ENCODE measurements around the gene GOLGB1. TPM values are rescaled to one million over a fixed set of nuclear protein-coding genes. Genes with fewer than 3 reads are reported as not detected.

GOLGB1 gene
- polyA plus RNA-seq, 1 donor from 2014 or later: 30.2 TPM

DNA sequence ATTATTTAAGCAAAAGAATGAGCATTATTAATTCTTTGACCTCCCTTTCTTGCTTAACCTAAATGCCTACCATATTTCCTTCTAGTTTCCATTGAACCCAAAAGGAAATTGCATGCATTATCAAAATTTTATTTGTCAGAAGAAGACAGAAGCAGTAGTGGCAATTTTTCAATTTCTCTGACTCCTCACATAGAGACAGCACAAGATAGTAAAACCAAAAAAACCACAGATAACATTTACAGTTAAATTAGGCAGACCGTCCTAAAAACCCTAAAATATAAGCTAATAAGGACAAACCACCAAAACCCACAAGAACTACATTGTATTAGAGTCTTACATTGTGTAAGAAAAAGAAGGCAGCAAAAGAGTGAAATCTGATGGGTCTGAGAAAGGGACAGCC is 27.1 kb downstream of the GOLGB1 start:
- H3K9me3 ChIP-seq (ENCODE audit: low read length): no peaks in the 10 kb centered on the region
- no peak overlapping the region for H3K4me3 ChIP-seq (ENCODE audit: low read length)
- TF ChIP-seq EZH2 (IDR thresholded peaks at IDR 0.05; ENCODE audit: borderline replicate concordance, insufficient read depth, low read length, poor library complexity, severe bottlenecking): no peak
- TF ChIP-seq SMC3 (conservative IDR thresholded peaks at IDR 0.05; ENCODE audit: poor library complexity): no peak
- no peak for TF ChIP-seq RAD21 (conservative IDR thresholded peaks at IDR 0.05)
- no peak for TF ChIP-seq TAF1 (IDR thresholded peaks at IDR 0.05; ENCODE audit: low read depth)
- TF ChIP-seq, protein P1, sequence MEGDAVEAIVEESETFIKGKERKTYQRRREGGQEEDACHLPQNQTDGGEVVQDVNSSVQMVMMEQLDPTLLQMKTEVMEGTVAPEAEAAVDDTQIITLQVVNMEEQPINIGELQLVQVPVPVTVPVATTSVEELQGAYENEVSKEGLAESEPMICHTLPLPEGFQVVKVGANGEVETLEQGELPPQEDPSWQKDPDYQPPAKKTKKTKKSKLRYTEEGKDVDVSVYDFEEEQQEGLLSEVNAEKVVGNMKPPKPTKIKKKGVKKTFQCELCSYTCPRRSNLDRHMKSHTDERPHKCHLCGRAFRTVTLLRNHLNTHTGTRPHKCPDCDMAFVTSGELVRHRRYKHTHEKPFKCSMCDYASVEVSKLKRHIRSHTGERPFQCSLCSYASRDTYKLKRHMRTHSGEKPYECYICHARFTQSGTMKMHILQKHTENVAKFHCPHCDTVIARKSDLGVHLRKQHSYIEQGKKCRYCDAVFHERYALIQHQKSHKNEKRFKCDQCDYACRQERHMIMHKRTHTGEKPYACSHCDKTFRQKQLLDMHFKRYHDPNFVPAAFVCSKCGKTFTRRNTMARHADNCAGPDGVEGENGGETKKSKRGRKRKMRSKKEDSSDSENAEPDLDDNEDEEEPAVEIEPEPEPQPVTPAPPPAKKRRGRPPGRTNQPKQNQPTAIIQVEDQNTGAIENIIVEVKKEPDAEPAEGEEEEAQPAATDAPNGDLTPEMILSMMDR (IDR thresholded peaks at IDR 0.05; ENCODE audit: poor library complexity, severe bottlenecking): no peak
- TF ChIP-seq MXI1 (conservative IDR thresholded peaks at IDR 0.05; ENCODE audit: poor library complexity, severe bottlenecking): no peak
- H4K20me1 ChIP-seq (ENCODE audit: insufficient read depth): no peaks in the 10 kb centered on the region
- no peak overlapping the region for H2AFZ ChIP-seq (ENCODE audit: low read depth, low read length)
- no peaks in the 10 kb centered on the region for H3K27me3 ChIP-seq (ENCODE audit: insufficient read depth, low read depth, low read length)
- no peak overlapping the region for H3K27ac ChIP-seq (ENCODE audit: low read length)
- no peak overlapping the region for H3K4me2 ChIP-seq (ENCODE audit: low read length)
- H3K79me2 ChIP-seq (replicated peaks; ENCODE audit: insufficient read depth, low read length): no peaks in the 10 kb centered on the region
- H3F3A ChIP-seq (ENCODE audit: insufficient read depth, low read length, poor library complexity, severe bottlenecking): no peaks in the 10 kb centered on the region
- peaks cover 8% of the 10 kb centered on the region for H3K36me3 ChIP-seq (ENCODE audit: insufficient read depth, low read length)
- H3K9ac ChIP-seq (ENCODE audit: low read length): no peak overlapping the region
- no peaks in the 10 kb centered on the region for H3K9me2 ChIP-seq (ENCODE audit: insufficient read depth, low read length)

DNA sequence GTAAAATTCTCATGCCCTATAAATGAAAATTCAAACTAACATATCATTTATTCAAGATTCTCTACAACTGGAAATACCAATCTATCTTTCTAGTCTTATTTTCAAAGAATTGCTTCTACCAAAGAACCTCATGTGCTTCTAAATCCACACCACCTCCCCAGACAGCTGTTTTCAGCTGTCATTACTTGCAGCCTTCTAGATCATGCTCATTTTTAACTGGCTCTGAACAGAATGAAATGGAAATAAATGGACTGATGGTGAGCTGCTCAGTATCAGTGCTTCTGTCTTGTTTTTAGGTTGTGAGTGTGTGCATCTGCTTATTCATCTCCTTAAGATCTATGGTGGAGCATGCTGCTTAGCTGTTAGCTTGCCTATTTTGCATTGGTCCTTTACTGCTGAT is 29.4 kb downstream of the GOLGB1 start:
- Histone ChIP-seq H3K36me3 (ENCODE audit: insufficient read depth, low read length) (peaks cover 14% of the 10 kb centered on the region), H3K4me3 (ENCODE audit: low read length) (no peak overlapping the region), H3K4me2 (ENCODE audit: low read length) (no peak overlapping the region), H3F3A (ENCODE audit: insufficient read depth, low read length, poor library complexity, severe bottlenecking) (no peaks in the 10 kb centered on the region), H3K9me2 (ENCODE audit: insufficient read depth, low read length) (no peaks in the 10 kb centered on the region), H3K9me3 (ENCODE audit: low read length) (no peaks in the 10 kb centered on the region), H3K27ac (ENCODE audit: low read length) (no peak overlapping the region), H4K20me1 (ENCODE audit: insufficient read depth) (no peaks in the 10 kb centered on the region), H3K9ac (ENCODE audit: low read length) (no peak overlapping the region), H2AFZ (ENCODE audit: low read depth, low read length) (no peak overlapping the region), H3K79me2 (replicated peaks; ENCODE audit: insufficient read depth, low read length) (no peaks in the 10 kb centered on the region), H3K27me3 (ENCODE audit: insufficient read depth, low read depth, low read length) (no peaks in the 10 kb centered on the region)
- TF ChIP-seq TAF1 (IDR thresholded peaks at IDR 0.05; ENCODE audit: low read depth) (no peak), EP300 (conservative IDR thresholded peaks at IDR 0.05; ENCODE audit: poor library complexity, severe bottlenecking) (no peak), RAD21 (conservative IDR thresholded peaks at IDR 0.05) (no peak), SMC3 (conservative IDR thresholded peaks at IDR 0.05; ENCODE audit: poor library complexity) (no peak), EZH2 (IDR thresholded peaks at IDR 0.05; ENCODE audit: borderline replicate concordance, insufficient read depth, low read length, poor library complexity, severe bottlenecking) (no peak), POLR2AphosphoS5 (IDR thresholded peaks at IDR 0.05) (no peak), MXI1 (conservative IDR thresholded peaks at IDR 0.05; ENCODE audit: poor library complexity, severe bottlenecking) (no peak)
- TF ChIP-seq, protein P2, sequence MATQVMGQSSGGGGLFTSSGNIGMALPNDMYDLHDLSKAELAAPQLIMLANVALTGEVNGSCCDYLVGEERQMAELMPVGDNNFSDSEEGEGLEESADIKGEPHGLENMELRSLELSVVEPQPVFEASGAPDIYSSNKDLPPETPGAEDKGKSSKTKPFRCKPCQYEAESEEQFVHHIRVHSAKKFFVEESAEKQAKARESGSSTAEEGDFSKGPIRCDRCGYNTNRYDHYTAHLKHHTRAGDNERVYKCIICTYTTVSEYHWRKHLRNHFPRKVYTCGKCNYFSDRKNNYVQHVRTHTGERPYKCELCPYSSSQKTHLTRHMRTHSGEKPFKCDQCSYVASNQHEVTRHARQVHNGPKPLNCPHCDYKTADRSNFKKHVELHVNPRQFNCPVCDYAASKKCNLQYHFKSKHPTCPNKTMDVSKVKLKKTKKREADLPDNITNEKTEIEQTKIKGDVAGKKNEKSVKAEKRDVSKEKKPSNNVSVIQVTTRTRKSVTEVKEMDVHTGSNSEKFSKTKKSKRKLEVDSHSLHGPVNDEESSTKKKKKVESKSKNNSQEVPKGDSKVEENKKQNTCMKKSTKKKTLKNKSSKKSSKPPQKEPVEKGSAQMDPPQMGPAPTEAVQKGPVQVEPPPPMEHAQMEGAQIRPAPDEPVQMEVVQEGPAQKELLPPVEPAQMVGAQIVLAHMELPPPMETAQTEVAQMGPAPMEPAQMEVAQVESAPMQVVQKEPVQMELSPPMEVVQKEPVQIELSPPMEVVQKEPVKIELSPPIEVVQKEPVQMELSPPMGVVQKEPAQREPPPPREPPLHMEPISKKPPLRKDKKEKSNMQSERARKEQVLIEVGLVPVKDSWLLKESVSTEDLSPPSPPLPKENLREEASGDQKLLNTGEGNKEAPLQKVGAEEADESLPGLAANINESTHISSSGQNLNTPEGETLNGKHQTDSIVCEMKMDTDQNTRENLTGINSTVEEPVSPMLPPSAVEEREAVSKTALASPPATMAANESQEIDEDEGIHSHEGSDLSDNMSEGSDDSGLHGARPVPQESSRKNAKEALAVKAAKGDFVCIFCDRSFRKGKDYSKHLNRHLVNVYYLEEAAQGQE (IDR thresholded peaks at IDR 0.05; ENCODE audit: borderline replicate concordance): no peak
- TF ChIP-seq, protein P1 (IDR thresholded peaks at IDR 0.05; ENCODE audit: poor library complexity, severe bottlenecking): no peak
